HepG2 (cell line): ENCODE measurements around the gene CASZ1. TPM values are rescaled to one million over a fixed set of nuclear protein-coding genes. Genes with fewer than 3 reads are reported as not detected.

Experiments used
- ATAC-seq: fragments of 200-7000 bp; cut with Tn5 transposase; 3 replicates; pipeline ENCODE4 v1.9.1; 2020; ENCODE audit warnings: mild to moderate bottlenecking, moderate library complexity
- BruUV-seq: library from RNA; stranded (reverse); fragments of 400-500 nt; replicated peaks from 2 replicates; lab custom pipeline; 2021; lab: Mats Ljungman, UMichigan
- CTCF ChIA-PET: fragments of 300-600 bp; formaldehyde crosslinking; extraction: SDS; loops from one replicate; lab custom pipeline; 2021; ENCODE audit warnings: low total read pairs, inconsistent platforms, low intra/inter-chr PET ratio; lab: Yijun Ruan, JAX
- POLR2A ChIA-PET: fragments of 350-600 bp; sonication (Branson Sonifier 250); formaldehyde crosslinking; loops from one replicate; lab custom pipeline; 2020; ENCODE audit warnings: antibody characterized with exemption, inconsistent platforms; lab: Yijun Ruan, JAX
- DNase-seq: peaks from one replicate; pipeline ENCODE4 v3.0.0-alpha.2; 2015; ENCODE audit warnings: low spot score
- FAIRE-seq: peaks from 3 replicates; lab custom pipeline; 2011; peaks lifted over from hg19 to GRCh38; lab: Jason Lieb, UNC
- H2AFZ ChIP-seq: one replicate; pipeline ENCODE4 v1.6.1; 2011; ENCODE audit warnings: low read length, inconsistent platforms
- H3K27ac ChIP-seq: fragments of 300-600 bp; 3 replicates; pipeline ENCODE4 v1.8.0; 2011; ENCODE audit warnings: mixed run types, mild to moderate bottlenecking, mixed read lengths, low read length, inconsistent platforms; ENCODE audit not compliant: insufficient read depth; ENCODE audit errors: extremely low read length
- H3K27me3 ChIP-seq, 2 experiments: fragments of 200-600 bp in 1 of 2; 2 replicates in 1 of 2; 3 replicates in 1 of 2; pipeline versions ENCODE4 v1.6.0 to v1.8.0; 2011; ENCODE audit warnings: low read length in 2 of 2, mild to moderate bottlenecking in 2 of 2, moderate library complexity in 2 of 2, inconsistent platforms in 1 of 2; ENCODE audit not compliant: insufficient read depth in 2 of 2, control insufficient read depth in 1 of 2
- H3K36me3 ChIP-seq, 2 experiments: fragments of 200-600 bp in 1 of 2; replicated peaks in 1 of 2; 2 replicates in 1 of 2; 3 replicates in 1 of 2; pipeline versions ENCODE4 v1.5.1 to v1.8.0; 2011; ENCODE audit warnings: low read length in 2 of 2, inconsistent platforms in 1 of 2; ENCODE audit not compliant: insufficient read depth in 2 of 2, control insufficient read depth in 1 of 2
- H3K4me1 ChIP-seq: 2 replicates; pipeline ENCODE4 v1.5.1; 2012; ENCODE audit warnings: low read length, inconsistent platforms; ENCODE audit not compliant: insufficient read depth
- H3K4me2 ChIP-seq: 2 replicates; pipeline ENCODE4 v1.6.0; 2011; ENCODE audit warnings: low read depth, low read length, inconsistent platforms
- H3K4me3 ChIP-seq, 3 experiments: fragments of 200-600 bp in 1 of 3; sonication (generic), shearing (Covaris generic) in 1 of 3; replicated peaks in 1 of 3; 2 replicates each; pipeline ENCODE4 v1.5.1; 2011 to 2016; ENCODE audit warnings: low read length in 3 of 3, inconsistent platforms in 2 of 3, low read depth in 2 of 3, mild to moderate bottlenecking in 2 of 3, control low read depth in 1 of 3, mixed read lengths in 1 of 3; ENCODE audit not compliant: insufficient read depth in 1 of 3
- H3K79me2 ChIP-seq: one replicate; pipeline ENCODE4 v1.6.1; 2011; ENCODE audit warnings: low read length, inconsistent platforms; ENCODE audit not compliant: insufficient read depth
- H3K9ac ChIP-seq: 2 replicates; pipeline ENCODE4 v1.6.0; 2011; ENCODE audit warnings: mild to moderate bottlenecking, low read depth, low read length, inconsistent platforms; ENCODE audit not compliant: insufficient read depth
- H3K9me3 ChIP-seq: 2 replicates; pipeline ENCODE4 v1.5.1; 2012; ENCODE audit warnings: mild to moderate bottlenecking, low read length
- H4K20me1 ChIP-seq: 2 replicates; pipeline ENCODE4 v1.6.0; 2011; ENCODE audit warnings: inconsistent platforms, mild to moderate bottlenecking, low read length, moderate library complexity; ENCODE audit not compliant: insufficient read depth
- FOXM1 ChIP-seq: sonication (generic); formaldehyde crosslinking; IDR thresholded peaks from 2 replicates; pipeline ENCODE4 v1.5.0; 2020; ENCODE audit warnings: missing genetic modification reagents
- PLSCR1 ChIP-seq: sonication (generic); formaldehyde crosslinking; IDR thresholded peaks from 2 replicates; pipeline ENCODE4 v1.5.0; 2020; ENCODE audit warnings: missing genetic modification reagents, mild to moderate bottlenecking, borderline replicate concordance
- RBM39 ChIP-seq: fragments of 200-400 bp; formaldehyde crosslinking; IDR thresholded peaks from one replicate; pipeline ENCODE4 v1.6.1; 2018; ENCODE audit warnings: antibody characterized with exemption, mild to moderate bottlenecking, low read depth, low read length; ENCODE audit not compliant: poor library complexity, severe bottlenecking
- SAP130 ChIP-seq: IDR thresholded peaks from 2 replicates; pipeline ENCODE4 v1.6.1; 2016; ENCODE audit warnings: low read depth
- SOX5 ChIP-seq: IDR thresholded peaks from 2 replicates; pipeline ENCODE4 v1.6.1; 2016; ENCODE audit warnings: borderline replicate concordance
- TGIF2 ChIP-seq: IDR thresholded peaks from 2 replicates; pipeline ENCODE4 v1.6.1; 2016; ENCODE audit warnings: control low read depth, missing compliant biosample characterization
- ZHX2 ChIP-seq, 2 experiments: sonication (generic) in 1 of 2; formaldehyde crosslinking in 1 of 2; IDR thresholded peaks; 2 replicates each; pipeline versions ENCODE4 v1.6.1 to v1.9.0; 2014 to 2022; ENCODE audit warnings: antibody characterized with exemption in 1 of 2, borderline replicate concordance in 1 of 2, inconsistent platforms in 1 of 2, low read depth in 1 of 2, missing genetic modification reagents in 1 of 2
- ZNF530 ChIP-seq: sonication (generic); formaldehyde crosslinking; IDR thresholded peaks from 2 replicates; pipeline ENCODE4 v1.5.0; 2020; ENCODE audit warnings: low read depth, mild to moderate bottlenecking, missing genetic modification reagents
- ZNF556 ChIP-seq: sonication (generic); formaldehyde crosslinking; IDR thresholded peaks from 2 replicates; pipeline ENCODE4 v1.4.0; 2020; ENCODE audit warnings: mild to moderate bottlenecking, missing genetic modification reagents, borderline replicate concordance
- ZNF558 ChIP-seq: sonication (generic); formaldehyde crosslinking; IDR thresholded peaks from 2 replicates; pipeline ENCODE4 v1.9.0; 2022; ENCODE audit warnings: mild to moderate bottlenecking, missing genetic modification reagents, borderline replicate concordance
- ZNF775 ChIP-seq: sonication (generic); formaldehyde crosslinking; IDR thresholded peaks from 2 replicates; pipeline ENCODE4 v1.4.0; 2020; ENCODE audit warnings: missing genetic modification reagents, mild to moderate bottlenecking, moderate library complexity, borderline replicate concordance
- WGBS: methylation state at CpG from one replicate; pipeline ENCODE4 v1.1.6; 2017; ENCODE audit warnings: low lambda C conversion rate; 5-methylcytosine and 5-hydroxymethylcytosine counted together
- in situ Hi-C: cut with HindIII; loops from 2 replicates; pipeline ENCODE4 v1.10.0; 2017; ENCODE audit warnings: low pct_unique_long_range_greater_than_20kb; ENCODE audit not compliant: extremely low pct_ligation_motif_present
- intact Hi-C: fragments of 100-400 bp; cut with micrococcal nuclease; formaldehyde crosslinking; loops from one replicate; pipeline ENCODE4 v1.10.0; 2022; ENCODE audit not compliant: unreplicated experiment
- polyA plus RNA-seq, 8 experiments: library from polyadenylated mRNA; depleted of rRNA in 3 of 8; stranded (reverse) in 7 of 8; unstranded in 1 of 8; fragments of >200 nt; fragmentation: Illumina TruSeq in 4 of 8; extraction: Trizol in 4 of 8; gene quantifications; 2 replicates each; pipeline versions ENCODE4 v1.2.1 to v1.2.3, GENCODE V29; 2011 to 2016; ENCODE audit warnings: low read depth in 4 of 8, missing spikeins in 1 of 8, mixed read lengths in 1 of 8; ENCODE audit not compliant: insufficient read depth in 1 of 8
- total RNA-seq, 5 experiments: library from RNA; depleted of rRNA; stranded (reverse); fragments of >200 nt; fragmentation: Illumina TruSeq; extraction: Trizol; gene quantifications; 2 replicates each; pipeline ENCODE4 v1.2.3, GENCODE V29; 2016; ENCODE audit warnings: low read depth in 1 of 5
- TF ChIP-seq, protein P1 (sequence below): IDR thresholded peaks from 2 replicates; pipeline ENCODE4 v1.6.1; 2016; ENCODE audit warnings: low read depth

CASZ1 gene
- total and polyA plus RNA-seq, 2 of the 13 experiments (the other 11 are each of a cell fraction or from before 2014, with no cell fraction given) = 1.9 to 3.7 TPM

- no peak for TF ChIP-seq ZNF530 (CRISPR knock-in tag)
- TF ChIP-seq PLSCR1 (CRISPR knock-in tag) = no peak
- TF ChIP-seq, protein P1, sequence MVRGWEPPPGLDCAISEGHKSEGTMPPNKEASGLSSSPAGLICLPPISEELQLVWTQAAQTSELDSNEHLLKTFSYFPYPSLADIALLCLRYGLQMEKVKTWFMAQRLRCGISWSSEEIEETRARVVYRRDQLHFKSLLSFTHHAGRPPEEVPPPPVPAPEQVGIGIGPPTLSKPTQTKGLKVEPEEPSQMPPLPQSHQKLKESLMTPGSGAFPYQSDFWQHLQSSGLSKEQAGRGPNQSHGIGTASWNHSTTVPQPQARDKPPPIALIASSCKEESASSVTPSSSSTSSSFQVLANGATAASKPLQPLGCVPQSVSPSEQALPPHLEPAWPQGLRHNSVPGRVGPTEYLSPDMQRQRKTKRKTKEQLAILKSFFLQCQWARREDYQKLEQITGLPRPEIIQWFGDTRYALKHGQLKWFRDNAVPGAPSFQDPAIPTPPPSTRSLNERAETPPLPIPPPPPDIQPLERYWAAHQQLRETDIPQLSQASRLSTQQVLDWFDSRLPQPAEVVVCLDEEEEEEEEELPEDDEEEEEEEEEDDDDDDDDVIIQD (CRISPR knock-in tag) = no peak
- no peak for TF ChIP-seq FOXM1
- TF ChIP-seq ZNF775 = no peak
- TF ChIP-seq SOX5 (CRISPR knock-in tag) = no peak
- no peak for TF ChIP-seq ZNF556 (CRISPR knock-in tag)
Measured at GRCh38 chr1:10664251-10664650, 132.2 kb downstream of the CASZ1 start (continued).

DNA sequence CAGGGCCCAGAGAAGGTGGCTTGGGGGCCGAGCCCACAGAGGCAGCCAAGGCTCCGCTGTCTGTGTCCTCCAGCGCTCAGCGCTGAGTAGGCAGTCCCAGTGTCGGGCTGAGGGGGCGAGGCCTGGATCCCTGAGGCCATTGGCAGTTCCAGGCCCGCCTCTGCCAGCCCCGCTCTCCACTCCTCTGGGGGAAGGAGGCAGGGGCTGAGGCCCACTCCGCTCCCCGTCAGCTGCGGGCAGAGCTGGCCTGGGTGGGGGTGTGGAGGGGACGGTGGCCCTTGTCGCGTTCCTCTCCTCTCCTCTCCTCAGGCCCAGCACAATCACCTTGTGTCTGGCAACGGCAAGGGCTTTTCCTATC is 132.8 kb downstream of the CASZ1 start:
- Histone ChIP-seq H3K79me2 (no peaks in the 10 kb centered on the region), H3K27ac (no peak overlapping the region), H3K4me3 (no peak overlapping the region), H3K9me3 (no peaks in the 10 kb centered on the region), H4K20me1 (no peaks in the 10 kb centered on the region), H3K27me3 (no peaks in the 10 kb centered on the region), H2AFZ (no peak overlapping the region), H3K9ac (no peak overlapping the region), H3K4me1 (peaks cover 18% of the 10 kb centered on the region), H3K4me2 (no peak overlapping the region), H3K36me3 (no peaks in the 10 kb centered on the region)
- FAIRE-seq (no peak), DNase-seq (no peak), ATAC-seq (no peak)
- ChIA-PET CTCF (no interaction called here), POLR2A (no interaction called here)
- intact Hi-C loops (no loop called here), in situ Hi-C loops (no loop called here)
- WGBS = 85% methylated on average over 7 of the region's 15 CpGs
- BruUV-seq = no TSS peak
- no peak for TF ChIP-seq SAP130 (CRISPR knock-in tag)
- TF ChIP-seq ZNF558 (CRISPR knock-in tag) = no peak
- no peak for TF ChIP-seq TGIF2 (CRISPR knock-in tag)
- no peak for TF ChIP-seq ZHX2 (IDR thresholded peaks at IDR 0.05; ENCODE audit: low read depth)
- TF ChIP-seq ZHX2 (CRISPR knock-in tag; IDR thresholded peaks at IDR 0.05; ENCODE audit: borderline replicate concordance) = no peak
- no peak for TF ChIP-seq RBM39
